Neural cell (in vitro differentiated cells): ENCODE measurements around the gene RASL11B. TPM values are rescaled to one million over a fixed set of nuclear protein-coding genes. Genes with fewer than 3 reads are reported as not detected.

Experiments used
- H2AFZ ChIP-seq: fragments of 200-600, 300-800 bp; sonication (generic), shearing (Covaris generic); 2 replicates; pipeline ENCODE4 v1.6.0; 2014; ENCODE audit warnings: low read depth, mild to moderate bottlenecking, antibody characterized with exemption, low read length, moderate library complexity
- H3F3A ChIP-seq: fragments of 200-600 bp; shearing (Covaris generic); 2 replicates; pipeline ENCODE4 v1.6.1; 2016; ENCODE audit warnings: mild to moderate bottlenecking, moderate library complexity, mixed read lengths, antibody characterized with exemption, low read length; ENCODE audit not compliant: insufficient read depth, poor library complexity, severe bottlenecking
- H3K27ac ChIP-seq: fragments of 200-600, 300-800 bp; sonication (generic), shearing (Covaris generic); 2 replicates; pipeline ENCODE4 v1.5.1; 2014; ENCODE audit warnings: mild to moderate bottlenecking, low read length, moderate library complexity
- H3K27me3 ChIP-seq: fragments of 300-800, 200-600 bp; sonication (generic), shearing (Covaris generic); 2 replicates; pipeline ENCODE4 v1.6.0; 2014; ENCODE audit warnings: mild to moderate bottlenecking, low read depth, low read length, moderate library complexity; ENCODE audit not compliant: insufficient read depth
- H3K36me3 ChIP-seq: fragments of 300-800, 200-600 bp; sonication (generic), shearing (Covaris generic); 2 replicates; pipeline ENCODE4 v1.5.1; 2014; ENCODE audit warnings: mild to moderate bottlenecking, antibody characterized with exemption, low read length, moderate library complexity; ENCODE audit not compliant: insufficient read depth
- H3K4me2 ChIP-seq: fragments of 300-800, 200-600 bp; sonication (generic), shearing (Covaris generic); 2 replicates; pipeline ENCODE4 v1.6.0; 2014; ENCODE audit warnings: mild to moderate bottlenecking, low read length
- H3K4me3 ChIP-seq: fragments of 300-800, 200-600 bp; sonication (generic), shearing (Covaris generic); 2 replicates; pipeline ENCODE4 v1.5.1; 2014; ENCODE audit warnings: mild to moderate bottlenecking, low read length, moderate library complexity
- H3K79me2 ChIP-seq: fragments of 200-600 bp; shearing (Covaris generic); replicated peaks from 2 replicates; pipeline ENCODE4 v1.6.0; 2014; ENCODE audit warnings: mild to moderate bottlenecking, low read length, moderate library complexity; ENCODE audit not compliant: insufficient read depth
- H3K9ac ChIP-seq: fragments of 300-800, 200-600 bp; sonication (generic), shearing (Covaris generic); 2 replicates; pipeline ENCODE4 v1.6.1; 2016; ENCODE audit warnings: mild to moderate bottlenecking, low read length, mixed read lengths
- H3K9me2 ChIP-seq: fragments of 200-600 bp; shearing (Covaris generic); 2 replicates; pipeline ENCODE4 v1.6.1; 2016; ENCODE audit warnings: mild to moderate bottlenecking, low read length, mixed read lengths; ENCODE audit not compliant: insufficient read depth
- H3K9me3 ChIP-seq: fragments of 200-600, 300-800 bp; sonication (generic), shearing (Covaris generic); 2 replicates; pipeline ENCODE4 v1.6.1; 2016; ENCODE audit warnings: mild to moderate bottlenecking, mixed run types, low read length, moderate library complexity, mixed read lengths
- H4K20me1 ChIP-seq: fragments of 200-600 bp; shearing (Covaris generic); 2 replicates; pipeline ENCODE4 v1.6.1; 2016; ENCODE audit warnings: mild to moderate bottlenecking, mixed run types; ENCODE audit not compliant: insufficient read depth
- EP300 ChIP-seq: fragments of 450-650 bp; conservative IDR thresholded peaks from 2 replicates; pipeline ENCODE4 v1.6.1; 2014; ENCODE audit warnings: antibody characterized with exemption, mild to moderate bottlenecking, moderate library complexity; ENCODE audit not compliant: poor library complexity, severe bottlenecking
- EZH2 ChIP-seq: fragments of 200-600, 300-800 bp; shearing (Covaris generic), sonication (generic); IDR thresholded peaks from 2 replicates; pipeline ENCODE4 v1.6.1; 2014; ENCODE audit warnings: antibody characterized with exemption, low read length, borderline replicate concordance, mild to moderate bottlenecking; ENCODE audit not compliant: insufficient read depth, poor library complexity, severe bottlenecking
- MXI1 ChIP-seq: fragments of 450-650 bp; conservative IDR thresholded peaks from 2 replicates; pipeline ENCODE4 v1.6.1; 2014; ENCODE audit warnings: antibody characterized with exemption, mild to moderate bottlenecking; ENCODE audit not compliant: poor library complexity, severe bottlenecking
- POLR2AphosphoS5 ChIP-seq: IDR thresholded peaks from 2 replicates; pipeline ENCODE4 v1.6.1; 2012
- RAD21 ChIP-seq: fragments of 450-650 bp; conservative IDR thresholded peaks from 2 replicates; pipeline ENCODE4 v1.6.1; 2014; ENCODE audit warnings: antibody characterized with exemption, mild to moderate bottlenecking, moderate library complexity
- SMC3 ChIP-seq: fragments of 450-650 bp; conservative IDR thresholded peaks from 2 replicates; pipeline ENCODE4 v1.6.1; 2014; ENCODE audit warnings: antibody characterized with exemption, mild to moderate bottlenecking, moderate library complexity; ENCODE audit not compliant: poor library complexity
- TAF1 ChIP-seq: IDR thresholded peaks from 2 replicates; pipeline ENCODE4 v1.6.1; 2012; ENCODE audit warnings: low read depth
- polyA plus RNA-seq: library from polyadenylated mRNA; depleted of rRNA; stranded (reverse); fragments of >200 nt; gene quantifications from 2 replicates; pipeline ENCODE4 v1.2.3, GENCODE V29; 2014
- TF ChIP-seq, protein P1 (sequence below): fragments of 450-650 bp; IDR thresholded peaks from 2 replicates; pipeline ENCODE4 v1.5.1; 2014; ENCODE audit warnings: antibody characterized with exemption, mild to moderate bottlenecking, moderate library complexity; ENCODE audit not compliant: poor library complexity, severe bottlenecking
- TF ChIP-seq, protein P2 (sequence below): IDR thresholded peaks from 2 replicates; pipeline ENCODE4 v1.6.1; 2012; ENCODE audit warnings: borderline replicate concordance

RASL11B gene
- polyA plus RNA-seq, 1 donor from 2014 or later = 2.1 TPM

DNA sequence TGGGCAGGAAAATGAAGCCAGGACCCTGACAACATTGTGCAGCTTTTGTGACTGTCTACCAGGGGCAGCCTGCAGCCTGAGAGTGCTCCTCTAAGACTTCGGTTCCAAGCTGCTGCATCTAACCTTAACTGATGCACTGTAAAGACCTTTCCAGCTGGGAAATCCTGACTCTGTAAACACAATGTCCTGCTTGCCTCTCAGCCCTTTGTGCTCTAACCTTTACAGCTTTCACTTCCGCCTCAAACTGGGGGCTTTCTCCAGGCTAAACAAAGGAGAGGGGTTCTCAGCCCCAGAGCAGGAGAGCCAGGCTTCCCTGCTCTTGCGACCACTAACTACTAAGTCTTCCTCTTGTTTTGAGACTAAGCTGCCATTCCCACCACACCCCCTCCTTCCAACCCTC lies 19.3 kb upstream of the RASL11B start:
- H3K27ac ChIP-seq = no peak overlapping the region
- no peak overlapping the region for H3K4me2 ChIP-seq
- H4K20me1 ChIP-seq = no peaks in the 10 kb centered on the region
- H3K4me3 ChIP-seq = no peak overlapping the region
- H3K9ac ChIP-seq = no peak overlapping the region
- no peaks in the 10 kb centered on the region for H3F3A ChIP-seq
- no peaks in the 10 kb centered on the region for H3K27me3 ChIP-seq
- H3K79me2 ChIP-seq = no peaks in the 10 kb centered on the region
- H2AFZ ChIP-seq = no peak overlapping the region
- no peaks in the 10 kb centered on the region for H3K36me3 ChIP-seq
- no peaks in the 10 kb centered on the region for H3K9me2 ChIP-seq
- TF ChIP-seq, protein P1, sequence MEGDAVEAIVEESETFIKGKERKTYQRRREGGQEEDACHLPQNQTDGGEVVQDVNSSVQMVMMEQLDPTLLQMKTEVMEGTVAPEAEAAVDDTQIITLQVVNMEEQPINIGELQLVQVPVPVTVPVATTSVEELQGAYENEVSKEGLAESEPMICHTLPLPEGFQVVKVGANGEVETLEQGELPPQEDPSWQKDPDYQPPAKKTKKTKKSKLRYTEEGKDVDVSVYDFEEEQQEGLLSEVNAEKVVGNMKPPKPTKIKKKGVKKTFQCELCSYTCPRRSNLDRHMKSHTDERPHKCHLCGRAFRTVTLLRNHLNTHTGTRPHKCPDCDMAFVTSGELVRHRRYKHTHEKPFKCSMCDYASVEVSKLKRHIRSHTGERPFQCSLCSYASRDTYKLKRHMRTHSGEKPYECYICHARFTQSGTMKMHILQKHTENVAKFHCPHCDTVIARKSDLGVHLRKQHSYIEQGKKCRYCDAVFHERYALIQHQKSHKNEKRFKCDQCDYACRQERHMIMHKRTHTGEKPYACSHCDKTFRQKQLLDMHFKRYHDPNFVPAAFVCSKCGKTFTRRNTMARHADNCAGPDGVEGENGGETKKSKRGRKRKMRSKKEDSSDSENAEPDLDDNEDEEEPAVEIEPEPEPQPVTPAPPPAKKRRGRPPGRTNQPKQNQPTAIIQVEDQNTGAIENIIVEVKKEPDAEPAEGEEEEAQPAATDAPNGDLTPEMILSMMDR = no peak
- TF ChIP-seq SMC3 = no peak
- TF ChIP-seq MXI1 = no peak
- TF ChIP-seq RAD21 = no peak
- TF ChIP-seq POLR2AphosphoS5 = no peak
- TF ChIP-seq EZH2 = no peak
- no peak for TF ChIP-seq EP300
- TF ChIP-seq TAF1 = no peak
- TF ChIP-seq, protein P2, sequence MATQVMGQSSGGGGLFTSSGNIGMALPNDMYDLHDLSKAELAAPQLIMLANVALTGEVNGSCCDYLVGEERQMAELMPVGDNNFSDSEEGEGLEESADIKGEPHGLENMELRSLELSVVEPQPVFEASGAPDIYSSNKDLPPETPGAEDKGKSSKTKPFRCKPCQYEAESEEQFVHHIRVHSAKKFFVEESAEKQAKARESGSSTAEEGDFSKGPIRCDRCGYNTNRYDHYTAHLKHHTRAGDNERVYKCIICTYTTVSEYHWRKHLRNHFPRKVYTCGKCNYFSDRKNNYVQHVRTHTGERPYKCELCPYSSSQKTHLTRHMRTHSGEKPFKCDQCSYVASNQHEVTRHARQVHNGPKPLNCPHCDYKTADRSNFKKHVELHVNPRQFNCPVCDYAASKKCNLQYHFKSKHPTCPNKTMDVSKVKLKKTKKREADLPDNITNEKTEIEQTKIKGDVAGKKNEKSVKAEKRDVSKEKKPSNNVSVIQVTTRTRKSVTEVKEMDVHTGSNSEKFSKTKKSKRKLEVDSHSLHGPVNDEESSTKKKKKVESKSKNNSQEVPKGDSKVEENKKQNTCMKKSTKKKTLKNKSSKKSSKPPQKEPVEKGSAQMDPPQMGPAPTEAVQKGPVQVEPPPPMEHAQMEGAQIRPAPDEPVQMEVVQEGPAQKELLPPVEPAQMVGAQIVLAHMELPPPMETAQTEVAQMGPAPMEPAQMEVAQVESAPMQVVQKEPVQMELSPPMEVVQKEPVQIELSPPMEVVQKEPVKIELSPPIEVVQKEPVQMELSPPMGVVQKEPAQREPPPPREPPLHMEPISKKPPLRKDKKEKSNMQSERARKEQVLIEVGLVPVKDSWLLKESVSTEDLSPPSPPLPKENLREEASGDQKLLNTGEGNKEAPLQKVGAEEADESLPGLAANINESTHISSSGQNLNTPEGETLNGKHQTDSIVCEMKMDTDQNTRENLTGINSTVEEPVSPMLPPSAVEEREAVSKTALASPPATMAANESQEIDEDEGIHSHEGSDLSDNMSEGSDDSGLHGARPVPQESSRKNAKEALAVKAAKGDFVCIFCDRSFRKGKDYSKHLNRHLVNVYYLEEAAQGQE = no peak
- no peaks in the 10 kb centered on the region for H3K9me3 ChIP-seq

DNA sequence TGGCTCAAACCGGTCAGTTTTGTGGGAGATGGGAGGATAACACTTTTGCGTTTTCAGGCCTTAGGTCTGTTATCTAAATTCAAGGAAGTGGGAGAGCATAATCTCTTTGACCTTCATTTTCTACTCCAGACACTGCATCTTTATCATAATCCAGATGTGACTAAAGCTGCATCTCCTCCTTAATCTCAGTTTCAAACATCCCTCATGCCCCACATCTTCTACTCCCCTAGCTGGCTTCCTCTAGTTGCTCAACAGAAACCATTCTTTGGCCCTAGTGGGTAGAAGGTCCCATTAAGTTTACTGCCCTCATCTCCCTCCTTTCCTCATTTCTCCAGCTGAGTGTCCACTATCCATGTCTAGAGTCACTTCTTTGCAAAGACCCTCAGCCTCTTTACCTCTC lies 18.8 kb upstream of the RASL11B start:
- Histone ChIP-seq H3K9me2 (no peaks in the 10 kb centered on the region), H3K27me3 (no peaks in the 10 kb centered on the region), H3K27ac (no peak overlapping the region), H3K4me2 (no peak overlapping the region), H2AFZ (no peak overlapping the region), H3K36me3 (no peaks in the 10 kb centered on the region), H3K9me3 (no peaks in the 10 kb centered on the region), H4K20me1 (no peaks in the 10 kb centered on the region), H3K79me2 (no peaks in the 10 kb centered on the region), H3K9ac (no peak overlapping the region), H3F3A (no peaks in the 10 kb centered on the region), H3K4me3 (no peak overlapping the region)
- TF ChIP-seq SMC3 (no peak), RAD21 (no peak), EP300 (no peak), EZH2 (no peak), MXI1 (no peak), POLR2AphosphoS5 (no peak), TAF1 (no peak)
- TF ChIP-seq, protein P2 = no peak
- TF ChIP-seq, protein P1 = no peak
